GM18870 (cell line): ENCODE data around the gene RBMS3.

ENCODE experiments used
- ATAC-seq: cut with Tn5 transposase; IDR thresholded peaks from one replicate; pipeline ENCODE4 v1.9.1; 2021; ENCODE audit warnings: moderate library complexity; ENCODE audit not compliant: unreplicated experiment

RBMS3 gene

DNA sequence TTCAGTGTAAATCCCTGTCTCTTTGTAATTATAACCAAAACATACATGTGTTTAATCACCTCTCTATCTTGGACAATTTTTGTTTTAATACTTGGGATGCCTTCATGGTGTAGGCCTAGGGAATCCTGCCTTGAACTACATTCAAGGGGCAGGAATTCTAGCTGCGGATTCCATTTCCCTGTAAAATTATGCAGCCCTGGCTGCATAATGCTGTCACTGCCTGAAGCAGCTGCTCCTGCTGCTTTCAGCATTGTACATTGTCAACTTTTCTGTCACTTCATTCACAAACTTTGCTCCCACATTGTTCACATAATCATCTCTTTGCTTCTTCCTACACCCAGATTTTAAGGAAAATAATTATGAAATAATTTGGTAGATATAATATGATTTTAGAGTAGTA lies 638.7 kb downstream of the RBMS3 start:
- ATAC-seq: no peak

DNA sequence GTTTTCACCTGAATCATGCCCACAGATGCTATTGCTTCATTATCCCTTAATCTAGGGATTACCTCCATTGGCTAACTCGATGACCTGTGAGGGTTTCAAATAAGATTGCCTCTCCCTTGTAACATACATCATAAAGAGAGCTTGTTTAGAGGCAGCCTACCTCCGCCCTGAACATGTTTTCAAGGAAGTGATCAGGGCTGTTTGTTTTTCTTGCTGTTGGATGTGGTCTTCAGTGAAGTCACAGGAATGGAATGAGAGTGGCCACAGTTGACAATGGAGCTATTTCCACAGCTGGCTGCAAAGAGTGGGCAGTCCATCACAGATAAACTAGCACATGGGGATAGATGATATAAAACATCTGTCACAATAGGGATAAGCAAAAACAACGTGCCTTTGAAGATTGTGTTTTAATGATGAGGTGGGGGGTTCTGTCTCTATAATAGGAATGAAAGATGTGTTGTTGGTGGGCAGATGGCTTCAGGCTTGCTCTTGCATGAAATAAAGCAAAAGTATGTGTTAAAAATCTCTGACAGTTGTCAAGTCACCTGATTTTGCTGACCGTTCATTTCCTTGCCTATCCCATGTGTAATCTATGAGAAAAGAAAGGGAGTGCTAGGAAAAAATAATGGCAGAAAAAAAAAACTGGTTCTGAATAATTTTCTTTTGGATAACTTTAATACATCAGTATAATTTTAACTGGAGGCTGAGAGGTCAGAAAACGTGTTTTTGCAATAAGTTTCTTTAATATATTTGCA lies 642.3 kb downstream of the RBMS3 start:
- no peak for ATAC-seq

DNA sequence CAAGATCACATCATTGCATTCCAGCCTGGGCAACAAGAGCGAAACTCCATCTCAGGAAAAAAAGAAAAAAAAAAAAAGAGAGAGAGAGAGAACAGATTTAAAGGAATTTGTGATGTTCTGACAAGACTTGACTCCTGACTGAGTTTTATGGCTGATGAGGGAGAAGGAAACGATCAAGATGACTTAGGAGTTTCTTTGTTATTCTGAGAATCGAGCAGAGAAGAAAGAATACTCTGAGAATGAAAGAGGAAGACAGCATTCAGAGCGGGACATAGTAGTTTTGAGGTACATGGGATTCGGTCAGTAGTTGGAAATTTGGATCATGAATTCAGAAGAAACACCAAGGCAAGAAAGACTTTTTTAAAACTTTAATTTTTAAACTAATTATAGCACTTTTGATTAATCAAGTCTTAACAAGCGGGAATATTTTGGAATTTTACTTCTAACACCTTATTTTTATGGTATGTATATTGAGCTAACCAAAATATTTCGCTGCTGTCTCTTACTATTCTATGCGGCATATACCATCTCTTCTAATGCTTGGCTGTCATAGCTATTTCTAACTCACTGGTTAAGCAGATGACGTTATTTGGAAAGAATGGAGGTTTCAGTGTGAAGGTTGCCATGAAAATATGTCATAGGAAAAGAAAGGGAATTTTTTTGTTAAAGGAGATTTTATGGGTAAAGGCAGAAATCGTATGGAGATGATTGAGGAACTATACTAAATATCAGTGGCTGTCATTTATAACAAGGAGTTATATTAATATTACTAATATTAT lies 644.1 kb downstream of the RBMS3 start:
- no peak for ATAC-seq

DNA sequence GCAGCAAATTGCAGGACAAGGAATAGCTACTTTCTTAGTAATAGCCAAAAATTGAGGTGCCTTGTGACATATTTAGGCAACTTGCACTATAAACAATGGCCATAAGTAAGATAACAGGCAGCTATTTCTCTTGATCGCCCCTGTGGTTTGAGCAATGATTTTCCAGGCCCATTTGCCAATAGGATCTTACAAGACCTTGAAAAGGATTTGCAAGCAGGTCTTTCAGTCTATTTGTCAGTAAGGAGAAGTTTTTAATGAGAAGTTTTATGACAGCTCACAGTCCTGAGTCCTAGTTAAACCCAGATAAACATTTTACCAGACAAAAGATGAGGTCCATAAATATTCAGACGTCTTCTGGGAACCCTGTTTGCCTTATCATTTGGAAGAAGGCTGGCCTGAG lies 645.5 kb downstream of the RBMS3 start:
- no peak for ATAC-seq

DNA sequence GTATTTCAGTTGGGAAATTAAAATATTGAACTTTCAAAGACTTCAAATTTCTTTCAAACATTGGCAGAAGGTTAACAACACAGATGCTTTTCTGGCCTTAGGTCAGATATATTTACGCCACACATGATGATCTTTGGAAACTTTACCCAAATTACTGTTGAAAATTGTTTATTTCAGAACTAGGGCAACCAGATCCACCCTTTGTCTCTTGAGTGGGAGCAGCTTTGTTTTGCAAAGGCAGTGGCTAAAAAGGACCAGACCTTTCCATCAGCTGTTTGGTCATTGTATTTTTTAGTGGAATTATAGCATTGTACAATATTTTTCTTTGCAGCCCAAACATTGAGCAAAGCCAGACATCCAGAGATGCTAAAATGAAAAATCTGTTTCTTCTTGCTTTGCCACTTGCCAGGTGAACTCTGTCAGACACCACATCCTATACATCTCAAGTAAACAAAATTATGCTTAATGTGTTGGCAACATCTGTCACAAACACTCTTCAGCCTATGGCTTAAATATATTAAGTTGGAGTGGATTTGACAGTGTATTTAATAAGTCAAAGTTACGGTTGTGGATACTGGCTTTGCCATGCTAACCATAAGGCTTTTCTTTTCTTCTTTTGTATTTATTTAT lies 651.9 kb downstream of the RBMS3 start:
- no peak for ATAC-seq

DNA sequence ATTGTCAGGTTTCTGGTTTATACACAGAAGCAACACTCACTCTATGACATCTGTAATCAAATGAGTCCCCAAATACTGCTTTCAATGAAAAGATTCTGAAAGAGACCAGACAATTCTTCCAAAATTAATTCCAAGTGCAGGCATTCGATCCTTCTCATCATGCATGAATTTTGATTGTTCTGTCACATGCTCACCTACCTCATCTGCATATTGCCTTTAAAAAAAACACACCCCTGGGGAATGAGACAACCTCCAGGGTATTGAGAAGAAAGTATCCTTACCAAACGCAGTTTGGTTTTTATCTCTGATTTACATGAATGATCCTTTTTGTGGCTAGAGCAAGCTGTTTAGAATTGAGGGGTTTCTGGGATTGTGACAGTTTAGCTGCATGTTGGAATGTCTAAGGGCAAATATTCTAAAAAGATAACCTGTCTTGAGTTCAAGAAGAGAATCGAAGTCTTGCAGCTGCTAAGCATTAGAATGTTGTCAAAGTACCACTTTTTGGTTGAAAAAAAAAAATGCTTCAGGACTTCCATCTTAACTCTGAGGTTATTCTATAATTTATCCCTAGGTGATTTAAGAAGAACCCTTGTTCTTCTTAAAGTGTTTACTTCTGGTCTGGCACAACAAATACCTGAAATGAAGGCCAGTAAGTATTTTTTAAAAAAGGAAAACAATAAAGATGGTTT lies 653.1 kb downstream of the RBMS3 start:
- no peak for ATAC-seq

DNA sequence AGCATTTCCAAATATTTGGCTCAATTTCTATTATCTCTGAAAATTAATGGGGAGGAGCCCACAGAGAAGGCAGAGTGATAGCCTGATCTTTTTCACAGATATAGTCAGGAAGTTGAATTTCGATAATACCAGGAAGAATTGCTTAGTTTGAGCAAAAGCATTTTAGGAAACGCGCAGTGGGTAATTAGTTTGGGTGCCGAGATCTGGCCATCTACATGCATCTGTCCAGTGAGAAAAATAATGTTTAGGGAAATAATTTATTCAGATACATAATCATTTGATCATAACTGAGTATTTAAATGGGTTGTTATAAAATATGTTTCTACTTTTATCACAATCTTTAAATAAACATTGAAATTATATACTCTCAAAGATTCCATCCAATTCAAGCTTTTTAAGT lies 653.9 kb downstream of the RBMS3 start:
- no peak for ATAC-seq

DNA sequence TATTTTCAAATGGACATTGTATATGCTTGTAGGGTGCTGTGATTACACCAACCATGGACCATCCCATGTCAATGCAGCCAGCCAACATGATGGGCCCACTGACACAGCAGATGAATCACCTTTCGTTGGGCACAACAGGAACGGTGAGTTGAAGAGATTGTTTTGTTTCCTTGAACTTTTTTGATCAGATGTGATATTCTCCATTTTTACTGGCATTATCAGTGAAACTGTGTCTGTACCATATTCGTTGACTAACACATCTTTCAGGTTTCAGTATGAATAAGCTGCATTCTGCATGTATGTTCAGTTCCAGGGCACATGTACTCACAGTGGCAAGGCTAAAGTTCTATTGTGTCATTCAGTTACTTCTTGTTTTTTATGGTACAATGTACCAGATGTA lies 655.2 kb downstream of the RBMS3 start:
- peak; percentile 99 for ATAC-seq

DNA sequence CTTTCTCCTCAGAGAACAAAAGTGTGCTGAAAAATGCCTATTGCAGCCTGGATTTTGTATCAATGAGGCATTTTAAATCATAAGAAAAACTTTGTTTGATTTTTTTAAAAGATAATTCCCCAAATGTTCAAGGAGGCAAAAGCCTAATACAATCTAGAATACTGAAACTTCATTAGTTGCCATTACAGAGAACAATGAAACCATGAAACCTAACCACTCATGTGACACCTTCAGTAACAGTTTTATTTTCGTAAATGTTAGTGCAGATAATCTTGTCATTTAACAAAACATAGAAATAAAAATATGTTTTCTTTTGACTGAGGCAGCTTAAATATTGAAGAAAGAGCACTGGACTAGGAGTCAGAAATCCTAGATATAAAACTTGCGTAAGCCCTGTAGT lies 655.9 kb downstream of the RBMS3 start:
- no peak for ATAC-seq

DNA sequence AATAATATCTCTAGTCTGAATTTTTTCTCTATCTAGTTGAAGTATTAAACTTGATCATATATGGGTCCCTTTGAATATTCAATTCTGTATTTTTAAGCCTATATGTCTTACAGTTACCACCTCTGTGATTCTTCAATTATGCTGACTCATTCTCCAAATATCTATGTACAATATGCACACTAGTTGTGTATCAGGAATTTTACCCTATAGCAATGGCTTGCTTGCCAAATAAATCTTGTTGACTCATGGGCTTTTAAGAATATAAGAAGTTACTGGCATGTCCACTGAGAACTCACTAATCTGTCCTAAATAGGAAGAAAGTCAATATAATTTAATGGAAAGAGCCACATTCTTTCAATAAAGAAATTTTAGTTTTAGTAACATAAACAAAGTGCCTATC lies 656.3 kb downstream of the RBMS3 start:
- no peak for ATAC-seq

DNA sequence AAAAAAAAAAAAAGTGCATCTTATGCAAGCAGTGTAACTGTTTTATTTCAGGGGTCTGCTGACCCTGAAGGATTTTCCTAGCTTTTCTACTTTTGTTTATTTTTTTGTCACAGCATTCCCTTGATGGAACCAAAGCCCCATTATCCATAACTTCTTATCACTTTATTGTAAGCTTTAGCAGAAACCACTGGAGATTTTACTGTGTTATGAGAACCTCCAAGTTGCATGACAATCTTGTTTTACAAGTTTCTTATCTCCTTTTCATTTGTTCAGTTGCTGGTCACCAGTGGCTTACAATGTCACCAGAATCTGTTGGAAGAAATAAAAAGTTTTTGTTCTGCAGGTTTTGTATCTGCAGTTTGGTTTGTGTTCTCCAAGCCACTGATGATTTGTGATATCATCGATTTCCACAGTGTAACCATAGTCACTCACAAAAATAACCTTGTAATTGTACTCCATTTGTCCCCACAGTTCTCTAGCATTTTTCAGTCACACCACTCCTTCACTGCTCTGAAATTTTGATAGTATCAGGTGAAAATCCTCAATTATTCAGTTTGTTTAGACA lies 660.0 kb downstream of the RBMS3 start:
- no peak for ATAC-seq

DNA sequence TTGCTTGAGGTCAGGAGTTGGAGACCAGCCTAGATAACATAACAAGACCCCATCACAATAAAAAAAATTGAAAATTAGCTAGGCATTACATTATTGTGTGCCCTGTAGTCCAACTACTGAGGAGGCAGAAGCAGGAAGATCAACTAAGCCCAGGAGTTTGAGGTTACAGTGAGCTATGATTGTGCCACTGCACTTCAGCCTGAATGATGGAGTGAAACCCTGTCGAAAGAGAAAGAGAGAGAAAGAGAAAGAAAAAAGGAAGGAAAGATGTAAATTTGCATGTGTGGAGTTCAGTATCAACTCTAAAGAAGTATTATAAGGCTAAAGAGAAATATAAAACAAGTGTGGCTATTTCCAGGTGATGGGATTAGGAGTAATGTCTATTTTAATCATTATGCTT lies 661.4 kb downstream of the RBMS3 start:
- ATAC-seq: no peak

DNA sequence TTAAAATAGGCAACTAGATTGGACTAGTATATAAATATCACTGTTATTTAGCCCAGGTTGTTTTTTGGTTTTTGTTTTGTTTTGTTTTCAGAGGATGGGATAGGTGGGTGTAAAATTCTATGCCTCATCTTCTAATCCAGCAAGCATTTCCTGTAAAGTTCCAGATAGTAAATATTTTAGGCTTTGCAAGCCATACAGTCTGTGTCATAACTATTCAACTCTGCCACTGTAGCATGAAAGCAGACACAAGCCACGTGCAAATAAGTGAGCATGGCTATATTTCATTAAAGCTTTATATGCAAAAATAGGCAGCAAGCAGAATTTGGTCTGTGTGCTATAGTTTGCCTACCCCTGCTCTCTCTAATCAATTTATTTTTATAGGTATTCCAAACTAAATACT lies 668.3 kb downstream of the RBMS3 start:
- no peak for ATAC-seq

DNA sequence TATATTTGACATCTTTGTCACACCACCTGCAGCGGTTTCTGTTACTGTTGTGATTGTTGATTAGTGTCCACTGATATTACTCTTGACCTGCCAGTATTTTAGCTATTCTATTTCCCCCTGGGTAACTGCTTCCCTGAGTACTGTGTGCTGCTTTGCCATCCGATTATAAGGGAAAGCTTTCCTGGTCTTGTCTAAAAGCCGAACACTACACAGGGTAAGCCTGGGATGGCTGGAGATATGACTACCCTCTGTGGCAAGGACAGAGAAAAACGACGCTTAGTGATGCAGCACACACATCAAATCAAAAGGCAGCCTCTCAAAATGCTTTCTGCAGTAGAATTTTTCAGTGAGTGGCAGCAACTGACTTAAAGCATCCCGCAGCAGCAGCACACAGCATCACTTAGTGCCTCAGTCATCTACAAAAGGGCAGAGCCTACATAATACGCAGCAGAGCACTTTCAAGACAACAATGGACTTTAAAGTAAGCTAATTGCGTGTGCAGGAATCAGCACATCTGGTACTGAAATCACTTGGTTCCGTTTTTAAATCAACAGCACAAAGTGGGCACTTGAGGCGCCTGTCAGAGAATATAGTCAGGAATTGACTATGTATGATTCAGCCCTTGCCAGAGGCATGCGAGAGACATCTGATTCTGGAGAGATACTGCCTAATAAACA lies 669.2 kb downstream of the RBMS3 start:
- ATAC-seq: no peak

DNA sequence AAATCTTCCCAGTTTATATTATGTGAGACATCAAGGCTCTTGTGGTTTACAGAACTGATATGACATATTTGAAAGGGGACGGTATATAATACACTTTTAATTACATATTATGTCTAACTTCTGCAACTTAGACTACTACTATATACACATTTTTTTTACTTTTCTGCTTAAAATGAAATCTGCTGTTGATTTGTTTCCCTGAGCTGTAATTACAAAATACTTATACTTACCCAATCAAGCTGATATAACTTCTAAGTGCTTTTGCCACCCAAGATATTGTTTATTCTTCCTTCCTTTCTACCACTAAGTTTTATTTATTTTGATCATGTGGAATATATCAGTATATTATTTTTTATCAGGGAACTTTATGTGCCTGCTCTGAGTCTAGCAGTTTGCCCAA lies 671.6 kb downstream of the RBMS3 start:
- ATAC-seq: no peak

DNA sequence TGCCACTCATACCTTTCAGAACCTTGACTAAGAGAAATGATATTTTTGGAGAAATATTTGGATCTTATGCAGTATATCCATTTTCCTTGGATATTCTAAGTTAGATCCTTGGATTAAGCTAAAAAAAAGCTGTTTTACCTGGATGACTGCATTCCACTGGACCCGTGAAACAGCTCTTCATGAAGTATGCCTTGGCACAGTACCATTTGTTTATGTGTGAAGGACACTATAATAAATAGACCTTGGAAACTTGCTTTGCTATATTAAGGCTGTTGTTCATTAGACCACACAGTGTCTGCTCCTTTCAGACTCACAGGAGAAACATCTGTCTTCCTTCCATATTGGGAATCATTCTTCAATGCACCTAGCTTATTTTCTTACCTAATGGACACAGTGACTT lies 674.5 kb downstream of the RBMS3 start:
- ATAC-seq: no peak

DNA sequence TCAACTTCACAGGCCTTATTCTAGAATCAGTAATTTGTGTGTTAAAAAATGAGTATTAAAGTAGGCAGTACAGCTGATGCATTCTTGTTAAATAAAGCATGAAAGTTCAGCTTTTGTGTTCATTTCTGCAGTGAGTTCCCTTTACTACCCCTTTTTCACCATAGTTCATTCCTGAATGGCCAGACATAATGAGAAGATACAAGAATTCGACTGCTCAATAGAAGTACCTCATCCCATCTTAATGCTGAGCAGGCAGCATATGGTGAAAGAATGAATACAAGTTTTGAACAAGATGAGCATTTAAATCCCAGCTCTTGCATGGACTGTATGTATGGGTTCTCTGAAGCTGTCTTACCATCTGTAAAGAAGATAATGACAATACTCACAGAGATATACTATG lies 677.9 kb downstream of the RBMS3 start:
- no peak for ATAC-seq

DNA sequence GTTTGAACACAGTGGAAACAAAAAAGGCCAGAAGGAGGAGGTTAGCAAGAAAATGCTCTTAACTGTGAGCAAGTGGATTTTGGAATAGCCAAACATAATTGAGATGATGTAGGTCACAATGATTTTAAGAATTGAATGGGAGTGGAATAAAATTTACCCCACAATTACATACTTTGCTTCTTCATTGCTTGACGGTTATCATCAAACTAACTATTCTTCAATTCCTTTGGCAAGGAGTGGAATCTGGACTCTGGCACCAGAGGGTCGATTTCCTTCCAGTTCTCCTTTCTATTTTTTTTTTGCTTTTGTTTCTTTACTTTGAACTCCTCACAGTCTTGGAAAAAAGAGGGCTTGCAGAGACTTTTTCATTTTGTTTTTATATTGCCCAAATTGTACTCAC lies 691.0 kb downstream of the RBMS3 start:
- no peak for ATAC-seq

DNA sequence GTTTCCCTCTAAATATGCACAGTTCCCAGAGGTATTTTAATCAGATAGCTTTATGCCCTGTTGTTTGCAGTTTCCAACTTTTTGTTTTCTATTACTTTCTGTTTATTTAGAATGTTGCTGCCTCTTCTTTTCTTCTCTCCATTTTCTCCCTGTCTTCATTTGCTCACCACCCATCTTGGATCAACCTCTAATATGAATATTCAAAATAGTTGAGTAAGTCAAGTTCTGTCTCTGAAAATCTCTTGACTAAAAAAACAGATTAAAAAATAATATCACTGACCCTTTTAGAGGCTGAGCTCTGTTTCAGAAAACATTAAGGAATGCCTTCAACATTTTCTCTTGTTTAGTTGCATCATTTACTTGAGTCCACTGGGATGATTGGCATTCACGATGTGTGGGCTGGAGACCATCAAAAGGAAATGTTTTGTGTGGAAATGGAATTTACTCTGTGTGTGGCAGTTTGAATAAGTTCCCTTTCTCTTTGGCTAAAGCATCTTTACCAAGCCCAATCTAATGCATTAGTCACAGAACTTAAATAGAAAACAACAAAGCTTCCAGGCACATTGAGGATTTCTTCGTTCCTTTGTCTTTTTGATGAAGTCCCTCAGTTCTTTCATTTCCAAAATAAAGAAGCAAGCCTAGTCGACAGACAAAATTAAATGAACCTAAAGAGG lies 691.6 kb downstream of the RBMS3 start:
- ATAC-seq: no peak

DNA sequence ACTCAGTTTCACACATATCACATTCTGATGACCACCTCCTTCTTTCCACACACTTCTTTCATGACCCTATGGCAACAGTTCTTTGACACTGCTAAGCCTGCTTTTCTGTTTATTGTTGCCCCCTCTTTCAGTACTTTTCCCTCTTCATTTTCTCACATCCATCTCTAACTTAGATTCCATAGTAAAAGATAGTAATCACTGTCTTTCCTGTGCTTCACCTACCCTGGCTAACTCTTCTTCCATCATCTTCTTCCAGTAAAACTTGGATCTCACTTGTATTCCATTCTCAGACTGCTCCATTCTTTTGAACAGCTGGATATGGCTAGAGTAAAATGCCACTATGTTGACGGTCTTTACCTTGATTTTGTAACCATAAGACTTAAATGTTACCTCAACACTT lies 692.9 kb downstream of the RBMS3 start:
- no peak for ATAC-seq
